ENCODE measurements around the gene OTX1. TPM values are rescaled to one million over a fixed set of nuclear protein-coding genes. Genes with fewer than 3 reads are reported as not detected.

Gene OTX1
- total RNA-seq, 1 experiment from 2014 or later: 14.4 TPM

DNA sequence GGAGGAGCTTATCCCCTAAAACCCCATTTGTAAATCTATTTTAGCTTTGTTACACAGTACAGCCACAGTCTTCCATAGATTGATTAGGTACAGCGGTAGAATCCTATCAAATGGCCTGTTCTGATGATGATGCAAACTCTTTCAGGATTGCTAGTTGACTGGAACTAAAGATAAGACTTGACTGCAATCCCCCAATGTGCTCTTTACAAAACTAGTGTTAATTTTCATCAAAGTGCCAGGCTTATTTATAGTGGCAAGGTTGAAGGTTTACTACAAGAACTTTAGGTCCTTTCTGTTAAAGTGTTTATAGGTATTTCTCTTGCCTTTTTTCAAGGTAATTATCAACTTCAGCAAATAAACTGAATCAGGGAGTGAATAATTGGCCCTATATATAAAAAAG lies 9.0 kb upstream of the OTX1 start:
- peaks cover 18% of the 10 kb centered on the region for H3K36me3 Mint-ChIP-seq (ENCODE audit: insufficient read depth, unreplicated experiment)
- peaks cover 5% of the 10 kb centered on the region; the same call in 1 of the 2 replicates for H3K4me1 ChIP-seq
- no peak overlapping the region for H3K4me3 ChIP-seq (ENCODE audit: low read depth, low read length)
- CTCF ChIA-PET: no interaction called here
- no peaks in the 10 kb centered on the region for H3K27me3 Mint-ChIP-seq (ENCODE audit: insufficient read depth, unreplicated experiment)
- intact Hi-C loops (cut with micrococcal nuclease; ENCODE audit: unreplicated experiment): no loop called here
- no peak overlapping the region for H3K27ac Mint-ChIP-seq (ENCODE audit: unreplicated experiment)
- no peaks in the 10 kb centered on the region for H3K4me1 Mint-ChIP-seq (ENCODE audit: low read depth, unreplicated experiment)
- TF ChIP-seq, protein P1, sequence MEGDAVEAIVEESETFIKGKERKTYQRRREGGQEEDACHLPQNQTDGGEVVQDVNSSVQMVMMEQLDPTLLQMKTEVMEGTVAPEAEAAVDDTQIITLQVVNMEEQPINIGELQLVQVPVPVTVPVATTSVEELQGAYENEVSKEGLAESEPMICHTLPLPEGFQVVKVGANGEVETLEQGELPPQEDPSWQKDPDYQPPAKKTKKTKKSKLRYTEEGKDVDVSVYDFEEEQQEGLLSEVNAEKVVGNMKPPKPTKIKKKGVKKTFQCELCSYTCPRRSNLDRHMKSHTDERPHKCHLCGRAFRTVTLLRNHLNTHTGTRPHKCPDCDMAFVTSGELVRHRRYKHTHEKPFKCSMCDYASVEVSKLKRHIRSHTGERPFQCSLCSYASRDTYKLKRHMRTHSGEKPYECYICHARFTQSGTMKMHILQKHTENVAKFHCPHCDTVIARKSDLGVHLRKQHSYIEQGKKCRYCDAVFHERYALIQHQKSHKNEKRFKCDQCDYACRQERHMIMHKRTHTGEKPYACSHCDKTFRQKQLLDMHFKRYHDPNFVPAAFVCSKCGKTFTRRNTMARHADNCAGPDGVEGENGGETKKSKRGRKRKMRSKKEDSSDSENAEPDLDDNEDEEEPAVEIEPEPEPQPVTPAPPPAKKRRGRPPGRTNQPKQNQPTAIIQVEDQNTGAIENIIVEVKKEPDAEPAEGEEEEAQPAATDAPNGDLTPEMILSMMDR (IDR thresholded peaks at IDR 0.05; ENCODE audit: insufficient read depth in 1 of 2, low read depth in 1 of 2, low read length in 1 of 2, severe bottlenecking in 1 of 2, unreplicated experiment in 1 of 2): no peak
- no peaks in the 10 kb centered on the region for H3K9me3 Mint-ChIP-seq (ENCODE audit: unreplicated experiment)
- H3K9me3 ChIP-seq: no peaks in the 10 kb centered on the region
- DNase-seq: no peak
- H3K27me3 ChIP-seq (replicated peaks; ENCODE audit: control insufficient read depth, insufficient read depth, low read length): no peaks in the 10 kb centered on the region
- POLR2A ChIA-PET: no interaction called here
- no TSS peak for BruUV-seq (replicated peaks)
- no peaks in the 10 kb centered on the region; the same call in 1 of the 2 replicates for H3K36me3 ChIP-seq (ENCODE audit: control insufficient read depth, insufficient read depth, low read length)
- H3K4me3 Mint-ChIP-seq (ENCODE audit: unreplicated experiment): no peak overlapping the region

DNA sequence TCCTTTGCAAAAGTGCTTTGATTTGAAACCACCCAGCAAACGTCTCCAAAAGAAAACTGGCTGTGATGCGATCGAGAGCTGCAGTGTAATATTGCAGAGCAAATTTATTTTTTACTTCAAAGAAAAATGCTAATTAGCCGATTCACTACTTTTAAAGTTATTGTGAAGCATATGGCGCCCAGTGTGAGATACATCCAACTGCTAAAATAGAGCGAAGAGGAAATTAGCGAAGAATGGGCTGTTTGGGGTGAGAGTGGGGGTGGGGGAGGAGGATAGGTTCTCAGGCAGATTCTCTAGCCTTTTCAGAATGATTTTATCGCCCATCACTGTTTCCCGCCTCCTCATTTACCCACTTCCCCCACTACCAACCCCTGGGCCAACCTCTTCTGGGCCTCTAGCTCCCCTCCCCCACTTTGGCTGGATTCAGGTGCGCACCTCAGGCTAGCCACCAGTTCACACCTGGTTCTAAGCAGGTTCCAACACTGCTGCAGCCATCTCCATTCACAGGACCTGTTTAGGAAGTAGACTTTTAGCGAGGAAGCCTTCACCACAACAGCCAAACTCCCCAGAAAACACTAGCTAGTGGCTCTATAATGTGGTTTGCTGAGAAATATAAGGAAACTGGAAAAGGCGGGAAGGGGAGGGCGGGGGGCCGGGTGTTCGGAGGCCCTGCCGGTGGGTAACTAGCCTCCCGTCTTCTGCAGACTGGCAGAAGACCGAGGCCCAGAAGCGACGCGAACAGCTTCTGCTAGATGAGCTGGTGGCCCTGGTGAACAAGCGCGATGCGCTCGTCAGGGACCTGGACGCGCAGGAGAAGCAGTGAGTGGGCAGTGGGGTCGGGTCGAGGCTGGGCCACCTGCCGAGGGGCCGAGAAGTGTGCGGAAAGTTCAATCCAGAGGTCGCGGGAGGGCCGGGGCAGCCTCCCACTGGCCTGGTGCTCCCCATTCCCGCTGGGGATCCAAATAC lies 6.0 kb upstream of the OTX1 start:
- no TSS peak for BruUV-seq (replicated peaks)
- H3K4me1 ChIP-seq: peaks cover 5% of the 10 kb centered on the region; the same call in 1 of the 2 replicates
- Mint-ChIP-seq H3K27me3 (ENCODE audit: insufficient read depth, unreplicated experiment) (no peaks in the 10 kb centered on the region), H3K36me3 (ENCODE audit: insufficient read depth, unreplicated experiment) (peaks cover 32% of the 10 kb centered on the region), H3K9me3 (ENCODE audit: unreplicated experiment) (no peaks in the 10 kb centered on the region), H3K4me3 (ENCODE audit: unreplicated experiment) (no peak overlapping the region), H3K27ac (ENCODE audit: unreplicated experiment) (no peak overlapping the region), H3K4me1 (ENCODE audit: low read depth, unreplicated experiment) (no peaks in the 10 kb centered on the region)
- no peaks in the 10 kb centered on the region for H3K9me3 ChIP-seq
- TF ChIP-seq, protein P1 (IDR thresholded peaks at IDR 0.05; ENCODE audit: insufficient read depth in 1 of 2, low read depth in 1 of 2, low read length in 1 of 2, severe bottlenecking in 1 of 2, unreplicated experiment in 1 of 2): no peak
- intact Hi-C loops (cut with micrococcal nuclease; ENCODE audit: unreplicated experiment): no loop called here
- H3K36me3 ChIP-seq (ENCODE audit: control insufficient read depth, insufficient read depth, low read length): no peaks in the 10 kb centered on the region; the same call in 1 of the 2 replicates
- ChIA-PET POLR2A (interaction anchor here (0.6 kb wide), 1 partner anchor 149 kb away, joined by 3 read pairs; no protein-coding TSS in a partner anchor), CTCF (interaction anchor here (0.6 kb wide), 1 partner anchor 600 kb away, joined by 3 read pairs; no protein-coding TSS in a partner anchor)
- DNase-seq: no peak
- no peaks in the 10 kb centered on the region for H3K27me3 ChIP-seq (replicated peaks; ENCODE audit: control insufficient read depth, insufficient read depth, low read length)
- no peak overlapping the region for H3K4me3 ChIP-seq (ENCODE audit: low read depth, low read length)

DNA sequence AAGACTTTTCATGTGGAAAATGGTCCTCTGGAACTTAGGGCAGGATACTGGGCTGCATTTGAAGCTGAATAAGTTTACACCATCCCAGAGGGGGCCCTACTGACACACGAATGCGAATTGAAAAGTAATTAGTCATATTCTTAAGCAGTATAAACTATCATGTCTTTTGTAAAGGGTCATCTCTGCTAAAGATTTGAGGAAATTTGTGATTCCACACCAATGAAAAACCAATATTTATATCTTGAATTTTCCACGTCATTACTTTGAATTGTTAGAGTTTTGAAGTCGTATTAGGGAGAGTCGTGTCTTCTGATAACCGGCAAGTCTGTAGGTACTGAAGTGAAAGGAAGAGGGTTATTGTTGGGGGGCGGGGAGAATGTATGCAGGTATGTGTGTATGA lies 4.1 kb upstream of the OTX1 start:
- H3K27me3 ChIP-seq (replicated peaks; ENCODE audit: control insufficient read depth, insufficient read depth, low read length): no peaks in the 10 kb centered on the region
- CTCF ChIA-PET: no interaction called here
- BruUV-seq (replicated peaks): no TSS peak
- peaks cover 37% of the 10 kb centered on the region for H3K36me3 Mint-ChIP-seq (ENCODE audit: insufficient read depth, unreplicated experiment)
- no peaks in the 10 kb centered on the region; the same call in 1 of the 2 replicates for H3K36me3 ChIP-seq (ENCODE audit: control insufficient read depth, insufficient read depth, low read length)
- no peak overlapping the region for H3K4me3 ChIP-seq (ENCODE audit: low read depth, low read length)
- no peak for DNase-seq
- H3K4me3 Mint-ChIP-seq (ENCODE audit: unreplicated experiment): no peak overlapping the region
- intact Hi-C loops (cut with micrococcal nuclease; ENCODE audit: unreplicated experiment): no loop called here
- TF ChIP-seq, protein P1 (IDR thresholded peaks at IDR 0.05; ENCODE audit: insufficient read depth in 1 of 2, low read depth in 1 of 2, low read length in 1 of 2, severe bottlenecking in 1 of 2, unreplicated experiment in 1 of 2): no peak
- POLR2A ChIA-PET: no interaction called here
- no peaks in the 10 kb centered on the region for H3K4me1 Mint-ChIP-seq (ENCODE audit: low read depth, unreplicated experiment)
- H3K9me3 ChIP-seq: no peaks in the 10 kb centered on the region
- H3K4me1 ChIP-seq: peaks cover 3% of the 10 kb centered on the region; the same call in 1 of the 2 replicates
- no peaks in the 10 kb centered on the region for H3K27me3 Mint-ChIP-seq (ENCODE audit: insufficient read depth, unreplicated experiment)
- no peaks in the 10 kb centered on the region for H3K9me3 Mint-ChIP-seq (ENCODE audit: unreplicated experiment)
- H3K27ac Mint-ChIP-seq (ENCODE audit: unreplicated experiment): no peak overlapping the region

Data from Caco-2 (cell line).